GM15510 (cell line): Measurements from ENCODE around the gene PLXDC1.

Source experiments
- POLR2A ChIP-seq: IDR thresholded peaks from 3 replicates; pipeline ENCODE4 v1.6.1; 2011; ENCODE audit warnings: borderline replicate concordance; ENCODE audit not compliant: insufficient read length; ENCODE audit errors: extremely low read depth

The PLXDC1 gene

GRCh38 chr17:39080421-39081078 lies 70.9 kb downstream of the PLXDC1 start:
- TF ChIP-seq POLR2A = no peak

DNA sequence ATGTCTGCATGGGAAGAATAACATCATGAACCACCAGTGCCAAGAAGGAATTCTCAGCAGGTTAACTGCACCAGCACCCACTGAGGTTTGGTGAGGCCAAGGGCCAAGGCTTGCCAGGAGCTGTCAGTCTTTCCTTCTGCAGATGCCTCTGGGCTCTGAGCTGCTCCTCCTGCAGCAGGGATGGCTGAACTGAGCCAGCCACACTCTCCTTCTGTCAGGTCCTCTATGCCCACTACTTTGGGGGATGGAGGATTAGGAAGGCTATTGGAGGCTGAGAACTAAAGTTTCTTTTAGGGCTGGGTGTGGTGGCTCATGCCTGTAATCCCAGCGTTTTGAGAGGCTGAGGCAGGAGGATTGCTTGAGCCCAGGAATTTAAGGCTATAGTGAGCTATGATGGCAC lies 71.6 kb downstream of the PLXDC1 start:
- no peak for TF ChIP-seq POLR2A

- no peak for TF ChIP-seq POLR2A
These were observed 73.6 kb downstream of the PLXDC1 start for GRCh38 chr17:39077866-39078265.

GRCh38 chr17:39077252-39077651 lies 74.2 kb downstream of the PLXDC1 start:
- no peak for TF ChIP-seq POLR2A

DNA sequence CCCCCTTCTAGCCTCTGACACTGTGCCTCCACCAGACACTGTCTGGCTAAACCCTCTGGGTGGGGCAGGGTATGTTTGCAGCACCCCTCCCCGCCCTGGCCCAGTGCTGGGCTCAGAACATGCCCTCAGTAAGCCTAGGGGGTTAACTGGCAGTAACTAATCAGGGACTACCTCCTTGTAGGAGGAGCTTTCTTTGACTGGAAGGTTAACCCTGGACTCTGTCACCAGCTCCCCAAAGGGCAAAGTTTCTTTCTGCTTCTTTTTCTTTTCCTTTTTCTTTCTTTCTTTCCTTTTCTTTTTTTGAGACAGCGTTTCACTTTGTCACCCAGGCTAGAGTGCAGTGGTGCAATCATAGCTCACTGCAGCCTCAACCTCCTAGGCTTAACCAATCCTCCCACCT lies 76.8 kb downstream of the PLXDC1 start:
- TF ChIP-seq POLR2A = no peak

DNA sequence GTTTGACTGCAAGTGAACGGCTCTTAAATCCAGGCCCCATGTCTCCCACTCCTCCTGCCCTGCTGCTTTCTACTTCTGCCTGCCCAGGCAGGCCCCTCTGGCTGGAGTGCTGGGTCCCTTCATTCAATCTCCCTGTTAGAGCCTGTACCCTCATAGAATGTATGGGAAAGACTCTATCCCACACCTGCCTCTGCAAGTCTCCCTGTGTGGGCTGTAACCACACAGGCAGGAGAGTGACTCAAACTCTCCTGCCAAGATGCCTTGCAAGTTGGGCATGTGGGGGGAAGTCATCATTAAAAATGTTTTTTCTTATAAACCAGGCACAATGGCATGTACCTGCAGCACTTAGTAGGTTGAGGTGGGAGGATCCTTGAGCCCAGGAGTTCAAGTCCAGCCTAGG lies 77.5 kb downstream of the PLXDC1 start:
- no peak for TF ChIP-seq POLR2A

DNA sequence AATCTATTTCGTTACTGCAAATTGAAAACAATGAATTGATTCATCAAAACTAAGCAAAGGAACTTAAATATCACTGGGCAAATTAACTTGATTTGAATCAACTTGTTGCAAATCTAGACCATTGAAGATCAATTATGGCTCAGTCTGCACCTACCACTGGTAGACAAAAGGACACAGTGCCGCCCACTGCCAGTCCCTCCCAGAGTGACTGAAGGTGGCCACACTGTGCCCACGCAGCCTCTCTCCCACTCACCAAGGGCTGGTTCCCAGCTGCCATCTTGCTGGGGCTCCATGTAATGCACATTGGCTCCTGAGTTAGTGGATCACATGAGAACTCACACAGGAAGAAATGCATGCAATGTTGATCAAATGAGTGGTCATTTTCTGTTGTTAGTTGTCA lies 78.1 kb downstream of the PLXDC1 start:
- TF ChIP-seq POLR2A = no peak

DNA sequence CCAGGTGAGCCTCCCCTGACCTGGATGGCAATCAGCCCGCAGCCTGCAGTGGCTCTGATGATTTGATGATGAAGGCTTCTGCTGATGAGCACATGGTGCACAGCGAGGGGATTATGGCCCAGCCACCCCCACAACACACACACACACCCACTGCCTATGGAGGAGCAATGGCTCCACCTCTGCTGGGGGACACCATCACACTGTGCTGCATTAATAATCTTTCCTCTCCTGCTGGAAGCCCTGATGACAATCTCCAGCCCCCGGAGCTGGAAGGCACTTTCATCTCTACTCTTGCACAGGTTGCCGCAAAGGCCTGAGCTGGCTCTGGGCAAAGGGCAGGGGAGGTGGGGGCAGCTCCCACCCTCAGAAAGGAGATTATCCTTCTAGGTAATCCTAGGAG lies 79.9 kb downstream of the PLXDC1 start:
- TF ChIP-seq POLR2A = no peak

GRCh38 chr17:39069114-39069756 lies 82.2 kb downstream of the PLXDC1 start:
- no peak for TF ChIP-seq POLR2A

- no peak for TF ChIP-seq POLR2A
These were observed 86.6 kb downstream of the PLXDC1 start for GRCh38 chr17:39064819-39065218.

- TF ChIP-seq POLR2A = no peak
These were observed 87.1 kb downstream of the PLXDC1 start for GRCh38 chr17:39064374-39064773.

GRCh38 chr17:39063681-39064069 lies 87.8 kb downstream of the PLXDC1 start:
- no peak for TF ChIP-seq POLR2A

DNA sequence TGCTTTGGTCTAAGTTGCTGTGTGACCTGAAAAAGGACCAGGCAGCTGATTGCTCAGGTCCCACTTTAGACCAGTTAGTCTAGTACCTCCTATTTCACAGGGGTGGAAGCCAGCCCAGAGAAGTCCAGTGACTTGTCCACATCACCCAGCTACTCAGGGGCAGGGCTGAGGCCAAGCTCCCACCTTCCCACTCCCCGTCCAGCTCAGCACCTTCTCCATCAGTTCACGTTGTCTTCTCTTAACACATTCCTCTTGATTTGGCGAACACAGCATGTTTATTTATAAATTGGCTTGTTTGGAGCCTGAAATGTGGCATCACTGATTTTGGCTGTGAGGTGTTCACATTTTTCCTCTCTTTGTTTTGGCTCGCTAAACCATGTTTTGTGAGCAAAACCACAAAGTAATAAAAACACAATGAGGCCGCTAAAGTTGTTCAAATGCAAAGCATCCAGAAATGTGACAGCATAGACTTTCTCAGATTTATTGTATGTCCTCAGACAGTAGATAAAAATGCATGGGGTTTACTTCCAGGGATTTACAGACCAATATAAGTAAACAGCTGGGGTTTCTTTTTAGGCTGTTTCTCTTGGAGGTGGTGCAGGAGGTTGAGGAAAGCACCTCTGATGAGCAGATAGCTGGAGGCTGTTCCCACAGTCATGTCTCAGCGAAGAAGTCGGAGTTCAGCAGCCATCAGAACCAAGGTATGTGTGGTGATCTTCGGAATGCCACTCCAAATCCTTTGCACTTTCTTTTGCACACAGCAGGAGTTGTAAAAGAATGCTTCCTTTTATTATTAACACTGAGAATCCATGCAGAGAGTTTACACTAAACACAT lies 88.4 kb downstream of the PLXDC1 start:
- TF ChIP-seq POLR2A = no peak

DNA sequence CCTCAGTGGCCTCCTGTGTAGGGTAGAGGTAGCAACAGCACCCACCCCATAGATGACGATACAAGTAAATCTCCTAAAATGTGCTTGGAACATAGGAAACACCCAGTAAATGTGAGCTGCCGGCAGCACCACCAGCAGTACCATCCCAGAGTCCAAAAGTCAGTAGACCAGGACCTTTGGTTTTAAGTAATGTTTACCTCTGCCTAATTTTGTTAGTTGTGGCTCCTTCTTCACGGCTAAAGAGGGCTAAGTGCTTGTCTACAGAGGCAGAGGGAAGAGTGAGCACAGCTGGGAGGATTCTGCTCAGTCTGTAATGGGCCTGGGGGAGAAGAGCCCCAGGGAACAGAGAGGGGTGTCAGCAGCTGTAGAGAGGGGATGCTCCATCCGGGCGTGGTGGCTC lies 92.9 kb downstream of the PLXDC1 start:
- TF ChIP-seq POLR2A = no peak

- no peak for TF ChIP-seq POLR2A
These were observed 93.7 kb downstream of the PLXDC1 start for GRCh38 chr17:39057701-39058206.
